Duodenal mucosa (tissue), 2 donors: ENCODE measurements around the gene ANAPC4.
"Not testable (repeated sequence)": the region's sequence is repeated elsewhere in the genome, so short reads cannot be mapped to it uniquely, and the experiment has no call there.

ENCODE experiments used
- H3K27ac ChIP-seq: one replicate; pipeline ENCODE4 v1.7.0; 2013; ENCODE audit warnings: low read depth, low read length
- H3K27me3 ChIP-seq, 2 donors: one replicate each; pipeline ENCODE4 v1.7.0; 2013; ENCODE audit warnings: low read length in 2 of 2, control low read depth in 1 of 2; ENCODE audit not compliant: insufficient read depth in 2 of 2, control insufficient read depth in 1 of 2
- H3K36me3 ChIP-seq, 2 donors: one replicate each; pipeline ENCODE4 v1.7.0; 2013; ENCODE audit warnings: low read length in 2 of 2, control low read depth in 1 of 2; ENCODE audit not compliant: insufficient read depth in 2 of 2, control insufficient read depth in 1 of 2
- H3K4me1 ChIP-seq, 2 donors: one replicate each; pipeline ENCODE4 v1.7.0; 2013; ENCODE audit warnings: low read length in 2 of 2, control low read depth in 1 of 2; ENCODE audit not compliant: insufficient read depth in 2 of 2, control insufficient read depth in 1 of 2
- H3K4me3 ChIP-seq, 2 donors: one replicate each; pipeline ENCODE4 v1.7.0; 2013; ENCODE audit warnings: low read length in 2 of 2, low read depth in 1 of 2
- H3K9ac ChIP-seq, 2 donors: one replicate each; pipeline ENCODE4 v1.7.0; 2013; ENCODE audit warnings: low read length in 2 of 2, low read depth in 1 of 2
- H3K9me3 ChIP-seq, 2 donors: one replicate each; pipeline ENCODE4 v1.7.0; 2013; ENCODE audit warnings: low read length in 2 of 2, control low read depth in 1 of 2; ENCODE audit not compliant: control insufficient read depth in 1 of 2

The ANAPC4 gene, protein sequence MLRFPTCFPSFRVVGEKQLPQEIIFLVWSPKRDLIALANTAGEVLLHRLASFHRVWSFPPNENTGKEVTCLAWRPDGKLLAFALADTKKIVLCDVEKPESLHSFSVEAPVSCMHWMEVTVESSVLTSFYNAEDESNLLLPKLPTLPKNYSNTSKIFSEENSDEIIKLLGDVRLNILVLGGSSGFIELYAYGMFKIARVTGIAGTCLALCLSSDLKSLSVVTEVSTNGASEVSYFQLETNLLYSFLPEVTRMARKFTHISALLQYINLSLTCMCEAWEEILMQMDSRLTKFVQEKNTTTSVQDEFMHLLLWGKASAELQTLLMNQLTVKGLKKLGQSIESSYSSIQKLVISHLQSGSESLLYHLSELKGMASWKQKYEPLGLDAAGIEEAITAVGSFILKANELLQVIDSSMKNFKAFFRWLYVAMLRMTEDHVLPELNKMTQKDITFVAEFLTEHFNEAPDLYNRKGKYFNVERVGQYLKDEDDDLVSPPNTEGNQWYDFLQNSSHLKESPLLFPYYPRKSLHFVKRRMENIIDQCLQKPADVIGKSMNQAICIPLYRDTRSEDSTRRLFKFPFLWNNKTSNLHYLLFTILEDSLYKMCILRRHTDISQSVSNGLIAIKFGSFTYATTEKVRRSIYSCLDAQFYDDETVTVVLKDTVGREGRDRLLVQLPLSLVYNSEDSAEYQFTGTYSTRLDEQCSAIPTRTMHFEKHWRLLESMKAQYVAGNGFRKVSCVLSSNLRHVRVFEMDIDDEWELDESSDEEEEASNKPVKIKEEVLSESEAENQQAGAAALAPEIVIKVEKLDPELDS

DNA sequence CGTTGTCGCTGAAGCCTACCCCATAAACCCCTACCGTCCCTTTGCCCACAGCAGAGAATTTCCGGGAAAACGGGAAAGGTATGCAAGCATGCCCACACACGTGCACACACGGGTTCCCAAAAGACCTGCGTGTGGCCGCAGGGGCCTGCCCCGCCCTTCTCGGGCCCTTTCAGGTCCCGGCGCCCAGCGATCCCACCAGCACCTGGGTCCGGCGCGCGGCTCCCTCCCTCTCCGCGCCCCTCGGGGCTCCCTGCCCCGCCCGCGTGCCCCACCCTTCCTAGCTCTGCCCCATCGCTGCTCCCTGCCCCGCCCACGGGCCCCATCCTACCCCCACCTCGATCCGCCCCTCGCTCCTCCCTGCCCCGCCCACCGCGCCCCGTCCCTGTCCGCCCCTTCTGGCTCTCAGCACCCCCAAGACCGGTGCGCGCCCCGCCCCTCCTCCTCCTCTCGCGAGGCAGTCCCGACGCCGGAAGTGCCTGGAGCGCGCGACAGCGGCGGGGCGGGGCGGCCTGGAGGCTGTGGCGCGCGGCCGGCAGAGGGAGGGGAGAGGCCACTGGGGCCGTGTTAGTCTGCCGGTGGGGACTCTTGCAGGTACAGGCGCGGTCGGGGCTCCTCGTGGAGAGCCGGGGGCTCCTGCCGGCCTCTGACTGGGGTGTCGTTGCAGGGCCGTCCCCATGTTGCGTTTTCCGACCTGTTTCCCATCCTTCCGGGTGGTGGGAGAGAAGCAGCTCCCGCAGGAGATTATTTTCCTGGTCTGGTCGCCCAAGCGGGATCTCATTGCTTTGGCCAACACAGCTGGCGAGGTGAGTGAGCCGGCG is at the start of gene ANAPC4:
Gene ANAPC4, plus strand, starts transcription at position 510 of the 818 bp plus-strand sequence. Its CDS starts 165 bp downstream, at position 675.
- Histone ChIP-seq H3K27me3 (no peaks in the 10 kb centered on the region), H3K4me3 (peak within 1 kb of the TSS; percentile 71 to 96), H3K4me1 (peaks cover 14 to 15% of the 10 kb centered on the region in 2 donors), H3K36me3 (peaks cover 4 to 13% of the 10 kb centered on the region in 2 donors), H3K27ac (peak within 1 kb of the TSS; percentile 61), H3K9me3 (no peaks in the 10 kb centered on the region), H3K9ac (peak within 1 kb of the TSS; percentile 63 to 89)

DNA sequence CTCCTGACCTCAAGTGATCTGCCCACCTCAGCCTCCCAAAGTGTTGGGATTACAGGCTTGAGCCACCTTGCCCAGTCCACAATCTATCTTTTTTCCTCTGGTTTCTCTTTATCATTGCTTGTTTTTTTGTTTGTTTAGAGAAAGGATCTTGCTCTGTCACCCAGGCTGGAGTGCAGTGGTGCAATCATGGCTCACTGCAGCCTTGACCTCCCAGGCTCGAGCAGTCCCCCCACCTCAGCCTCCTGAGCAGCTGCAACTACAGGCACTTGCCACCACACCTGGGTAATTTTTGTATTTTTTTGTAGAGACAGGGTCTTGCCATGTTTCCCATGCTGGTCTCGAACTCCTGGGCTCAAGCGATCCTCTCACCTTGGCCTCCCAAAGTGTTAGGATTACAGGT is 48.6 kb upstream of the ANAPC4 start:
- not testable (repeated sequence) for H3K27me3 ChIP-seq, H3K9ac ChIP-seq, H3K9me3 ChIP-seq, H3K27ac ChIP-seq, H3K4me3 ChIP-seq, H3K36me3 ChIP-seq
- H3K4me1 ChIP-seq = peaks cover 9 to 12% of the 10 kb centered on the region in 2 donors

DNA sequence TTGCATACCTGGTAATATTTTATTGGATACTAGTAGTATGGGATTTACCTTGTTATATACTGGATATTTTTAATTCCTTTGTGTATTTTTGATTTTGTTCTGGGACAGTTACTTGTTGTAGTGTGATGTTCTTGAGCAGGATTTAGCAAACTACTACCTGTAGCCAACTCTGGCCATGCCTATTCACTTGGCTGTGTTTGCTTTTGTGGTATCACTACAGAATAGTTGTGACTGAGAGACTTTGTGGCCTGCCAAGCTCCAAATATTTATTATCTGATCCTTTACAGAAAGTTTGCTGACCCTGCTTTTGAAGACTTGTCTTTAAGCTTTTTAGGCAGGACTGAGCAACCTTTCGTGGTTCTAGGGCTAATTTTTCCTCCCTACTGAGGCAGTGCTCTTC is 46.7 kb upstream of the ANAPC4 start:
- Histone ChIP-seq H3K27me3 (no peaks in the 10 kb centered on the region), H3K4me1 (peaks cover 9 to 12% of the 10 kb centered on the region in 2 donors), H3K27ac (no peak overlapping the region), H3K9ac (no peak overlapping the region), H3K4me3 (peak overlapping the region in 1 of 2 donors; percentile 27), H3K9me3 (no peaks in the 10 kb centered on the region), H3K36me3 (peaks cover 0 to 3% of the 10 kb centered on the region in 2 donors)

DNA sequence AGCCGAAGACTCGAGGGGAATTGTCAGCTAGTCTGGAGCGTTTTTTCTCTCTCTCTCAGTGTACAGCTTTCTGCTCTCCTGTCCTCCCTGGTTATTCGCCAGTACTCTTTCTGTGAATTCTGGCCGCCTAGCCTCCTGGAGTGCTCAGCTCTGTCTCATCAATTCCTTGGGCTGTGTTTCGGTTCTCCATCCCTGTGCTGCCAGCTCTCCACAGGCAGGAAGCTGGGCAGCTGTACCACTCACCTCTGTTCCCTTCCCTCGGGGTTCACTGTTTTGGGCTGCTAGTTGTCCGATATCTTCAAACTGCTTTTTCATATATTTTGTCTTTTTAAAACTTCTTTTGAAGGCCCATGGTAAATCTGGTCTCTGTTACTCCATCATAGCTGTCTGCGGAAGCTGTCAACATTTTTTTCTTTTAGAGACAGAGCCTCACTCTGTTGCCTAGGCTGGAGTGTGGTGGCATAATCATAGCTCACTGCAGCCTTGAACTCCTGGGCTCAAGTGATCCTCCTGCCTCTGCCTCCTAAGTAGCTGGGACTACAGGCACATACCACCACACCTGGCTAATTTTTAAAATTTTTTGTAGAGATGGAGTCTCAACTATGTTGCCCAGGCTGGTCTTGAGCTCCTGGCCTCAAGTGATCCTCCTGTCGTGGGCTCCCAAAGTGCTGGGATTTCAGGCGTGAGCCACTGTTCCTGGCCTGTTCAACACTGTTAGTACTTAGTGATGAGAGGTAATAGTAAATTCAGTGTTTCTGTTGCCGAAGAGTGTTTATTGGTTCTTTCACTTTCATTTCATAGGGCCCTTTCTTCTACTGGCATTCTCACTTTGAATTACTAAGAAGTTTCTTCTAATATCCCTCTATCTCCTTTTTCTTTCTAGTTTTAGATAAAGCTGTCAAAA is 45.9 kb upstream of the ANAPC4 start:
- peaks cover 0 to 3% of the 10 kb centered on the region in 2 donors for H3K36me3 ChIP-seq
- H3K9ac ChIP-seq = peak overlapping the region; percentile 0 to 66
- no peak overlapping the region for H3K27ac ChIP-seq
- H3K9me3 ChIP-seq = no peaks in the 10 kb centered on the region
- no peaks in the 10 kb centered on the region for H3K27me3 ChIP-seq
- H3K4me1 ChIP-seq = peaks cover 8 to 9% of the 10 kb centered on the region in 2 donors
- peak overlapping the region; percentile 27 to 48 for H3K4me3 ChIP-seq

DNA sequence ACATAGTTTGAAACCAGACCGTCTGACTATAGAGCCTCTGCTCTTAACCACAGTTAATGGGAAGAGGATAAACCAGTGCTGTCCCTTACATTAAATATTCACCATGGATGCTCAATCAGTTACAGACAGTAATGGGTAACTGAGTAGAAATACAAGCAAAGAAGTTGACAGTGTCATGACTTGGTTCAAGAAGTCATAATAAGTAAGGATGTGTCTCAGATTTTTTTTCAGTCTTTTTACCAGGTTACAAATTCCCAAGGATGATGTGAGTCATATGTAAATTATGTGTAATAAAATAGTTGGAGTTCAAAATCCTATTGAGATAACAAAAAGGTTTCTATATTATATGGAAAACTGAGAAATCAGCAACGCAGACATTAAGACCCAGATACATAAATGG is 33.4 kb upstream of the ANAPC4 start:
- Histone ChIP-seq H3K9ac (no peak overlapping the region), H3K4me1 (peaks cover 0 to 4% of the 10 kb centered on the region in 2 donors), H3K27me3 (no peaks in the 10 kb centered on the region), H3K9me3 (no peaks in the 10 kb centered on the region), H3K27ac (no peak overlapping the region), H3K36me3 (peaks cover 0 to 4% of the 10 kb centered on the region in 2 donors), H3K4me3 (no peak overlapping the region)

DNA sequence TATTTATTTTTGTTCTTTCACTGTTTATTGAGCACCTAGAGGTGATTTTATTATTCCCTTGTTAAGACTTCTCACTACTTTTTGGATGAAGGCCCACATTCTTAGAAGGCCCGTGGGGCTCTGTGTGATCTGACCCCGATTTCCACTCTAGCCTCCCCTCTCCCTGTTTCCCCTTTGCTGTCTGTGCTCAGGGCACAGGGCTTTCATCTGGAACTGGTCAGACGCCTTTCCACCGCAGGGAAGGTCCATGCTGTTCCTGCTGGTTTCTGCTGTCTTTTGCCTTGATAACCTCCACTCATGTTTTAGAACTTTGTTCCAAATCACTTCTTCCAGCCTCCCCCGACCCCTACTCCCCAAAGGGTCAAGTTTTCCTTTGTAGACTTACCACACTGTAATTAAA is 31.3 kb upstream of the ANAPC4 start:
- H3K27me3 ChIP-seq = no peaks in the 10 kb centered on the region
- H3K4me3 ChIP-seq = no peak overlapping the region
- H3K27ac ChIP-seq = no peak overlapping the region
- H3K4me1 ChIP-seq = peaks cover 0 to 4% of the 10 kb centered on the region in 2 donors
- peaks cover under 1 to 12% of the 10 kb centered on the region in 2 donors for H3K36me3 ChIP-seq
- no peaks in the 10 kb centered on the region for H3K9me3 ChIP-seq
- H3K9ac ChIP-seq = no peak overlapping the region

DNA sequence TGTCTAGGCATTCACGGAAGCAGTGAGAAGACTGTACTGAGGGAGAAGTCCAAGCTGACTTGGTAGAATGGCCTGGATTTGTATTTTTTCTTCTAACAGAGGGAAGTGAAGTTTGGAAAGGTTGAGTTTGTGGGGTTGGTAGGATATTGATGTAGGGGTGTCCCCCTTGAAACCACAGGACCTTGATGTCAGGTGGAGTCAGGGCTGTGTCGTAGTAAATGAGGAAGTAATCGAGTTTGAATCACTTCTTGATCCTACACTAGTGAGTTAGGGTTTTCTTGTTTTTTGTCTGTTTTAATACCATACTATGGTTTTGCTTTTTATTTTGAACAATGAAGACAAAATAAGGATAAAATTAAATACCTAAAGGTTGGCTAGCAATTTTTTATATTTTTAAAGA is 30.1 kb upstream of the ANAPC4 start:
- Histone ChIP-seq H3K9ac (no peak overlapping the region), H3K36me3 (peaks cover 4 to 12% of the 10 kb centered on the region in 2 donors), H3K4me1 (peaks cover 0 to 4% of the 10 kb centered on the region in 2 donors), H3K27me3 (no peaks in the 10 kb centered on the region), H3K27ac (no peak overlapping the region), H3K4me3 (no peak overlapping the region), H3K9me3 (no peaks in the 10 kb centered on the region)

DNA sequence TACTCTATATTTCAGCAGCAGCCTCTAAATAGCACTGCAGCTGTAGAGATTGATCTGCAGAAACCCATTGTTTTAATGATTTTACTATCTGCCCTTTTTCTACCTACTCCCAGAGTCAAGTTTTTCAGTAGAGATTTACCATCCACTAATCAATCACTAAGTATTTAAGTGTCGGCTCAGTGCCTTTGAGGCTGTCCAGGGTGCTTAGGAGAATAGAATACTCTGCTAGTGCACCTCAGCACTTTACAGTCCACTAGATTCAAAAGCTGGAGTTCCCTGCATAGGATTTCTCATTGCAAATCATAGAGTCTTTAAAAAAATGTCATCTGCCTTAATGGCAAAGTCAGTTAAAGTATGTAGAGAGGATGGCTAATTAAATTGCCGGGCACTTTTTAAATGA is 29.6 kb upstream of the ANAPC4 start:
- Histone ChIP-seq H3K9ac (no peak overlapping the region), H3K9me3 (no peaks in the 10 kb centered on the region), H3K4me3 (no peak overlapping the region), H3K27me3 (no peaks in the 10 kb centered on the region), H3K27ac (no peak overlapping the region), H3K36me3 (peaks cover 4 to 12% of the 10 kb centered on the region in 2 donors), H3K4me1 (peaks cover 0 to 4% of the 10 kb centered on the region in 2 donors)

DNA sequence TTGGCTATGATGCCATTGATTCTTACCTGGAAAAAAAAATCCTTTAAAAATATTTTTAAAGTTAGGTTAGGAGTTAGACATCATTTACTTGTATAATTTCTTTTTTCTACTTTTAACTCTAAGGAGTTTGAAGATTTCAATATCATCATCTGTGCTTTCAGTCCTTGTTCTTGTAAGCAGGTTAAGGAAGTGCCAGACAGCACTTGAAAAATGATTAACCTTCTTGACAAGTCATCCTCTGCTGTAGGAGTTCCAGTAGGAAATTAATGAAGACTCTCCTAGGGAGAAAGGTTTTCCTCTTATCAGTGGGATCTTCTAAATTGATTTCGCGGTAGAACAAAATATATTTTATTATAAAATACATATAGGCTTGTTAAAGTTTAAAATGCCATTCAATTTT is 29.1 kb upstream of the ANAPC4 start:
- H3K27me3 ChIP-seq = no peaks in the 10 kb centered on the region
- no peak overlapping the region for H3K9ac ChIP-seq
- H3K4me1 ChIP-seq = peaks cover 0 to 4% of the 10 kb centered on the region in 2 donors
- no peak overlapping the region for H3K4me3 ChIP-seq
- H3K9me3 ChIP-seq = no peaks in the 10 kb centered on the region
- peaks cover 4 to 12% of the 10 kb centered on the region in 2 donors for H3K36me3 ChIP-seq
- H3K27ac ChIP-seq = no peak overlapping the region
